Stomach (tissue), 9 donors: ENCODE results near the gene YPEL4. TPM values are rescaled to one million over a fixed set of nuclear protein-coding genes. Genes with fewer than 3 reads are reported as not detected.
A peak's percentile ranks its signal among the peaks of the same experiment; 100 is the strongest.

Experiments
- DNase-seq, 2 donors: peaks; one replicate each; pipeline versions ENCODE4 v3.0.0 to v3.0.0-alpha.2; 2013 to 2019
- H3K27ac ChIP-seq, 5 donors: fragments of 200-600 bp in 4 of 5; sonication (generic) in 4 of 5; one replicate each; pipeline ENCODE4 v1.5.1; 2013 to 2019; ENCODE audit warnings: mild to moderate bottlenecking in 1 of 5, moderate library complexity in 1 of 5
- H3K27me3 ChIP-seq, 3 donors: fragments of 200-600 bp; sonication (generic); one replicate each; pipeline ENCODE4 v1.5.1; 2017 to 2019; ENCODE audit warnings: mixed run types in 1 of 3
- H3K36me3 ChIP-seq, 4 donors: fragments of 200-600 bp; sonication (generic); 1 replicate in 3 of 4; 2 replicates in 1 of 4; pipeline ENCODE4 v1.5.1; 2016 to 2019
- H3K4me1 ChIP-seq, 4 donors: fragments of 200-600 bp; sonication (generic); one replicate each; pipeline ENCODE4 v1.5.1; 2016 to 2019
- H3K4me3 ChIP-seq, 4 donors: fragments of 200-600 bp; sonication (generic) in 3 of 4; one replicate each; pipeline ENCODE4 v1.5.1; 2016 to 2019; ENCODE audit warnings: mild to moderate bottlenecking in 1 of 4
- H3K9me3 ChIP-seq, 4 donors: fragments of 200-600 bp; sonication (generic); one replicate each; pipeline ENCODE4 v1.5.1; 2016 to 2019
- EP300 ChIP-seq: sonication (generic); formaldehyde crosslinking; IDR thresholded peaks from one replicate; pipeline ENCODE4 v1.6.1; 2017; ENCODE audit warnings: antibody characterized with exemption
- POLR2A ChIP-seq, 4 donors: fragments of 450-650 bp; IDR thresholded peaks; one replicate each; pipeline ENCODE4 v1.6.1; 2016; ENCODE audit warnings: antibody characterized with exemption in 4 of 4, control low read depth in 2 of 4, mild to moderate bottlenecking in 1 of 4, moderate library complexity in 1 of 4
- POLR2AphosphoS5 ChIP-seq, 3 donors: sonication (generic); formaldehyde crosslinking; IDR thresholded peaks; one replicate each; pipeline ENCODE4 v1.6.1; 2016; ENCODE audit warnings: antibody characterized with exemption in 3 of 3
- WGBS, 5 donors: extraction: QIAGEN DNeasy Blood & Tissue Kit in 3 of 5; methylation state at CpG; one replicate each; pipeline versions ENCODE4 v1.1.5 to v1.1.7; 2013 to 2018; 5-methylcytosine and 5-hydroxymethylcytosine counted together
- intact Hi-C: fragments of 100-400 bp; cut with DNase I; formaldehyde crosslinking; loops from one replicate; pipeline ENCODE4 v1.15.1; 2023; ENCODE audit warnings: low total_unique reads
- polyA plus RNA-seq, 3 donors: library from polyadenylated mRNA; stranded (reverse); fragments of 200-250 nt; gene quantifications; one replicate each; pipeline ENCODE4 v1.2.3, GENCODE V29; 2013
- total RNA-seq, 5 donors: library from RNA; depleted of rRNA; stranded (reverse); fragments of >200 nt; gene quantifications; one replicate each; pipeline versions ENCODE4 v1.1.0 to v1.2.3, GENCODE V29; 2014 to 2016
- TF ChIP-seq, protein P1 (sequence below), 7 experiments: fragments of 450-650 bp in 4 of 7; fragments of 200-600 bp in 3 of 7; sonication (generic) in 3 of 7; IDR thresholded peaks; one replicate each; pipeline ENCODE4 v1.5.1; 2016 to 2019; ENCODE audit warnings: antibody characterized with exemption in 7 of 7, control low read depth in 2 of 7, mild to moderate bottlenecking in 1 of 7
- donor health status: healthy with polysubstance abuse.
- donor health status: Bipolar disorder and iron deficiency.
- donor health status: healthy.

YPEL4 gene
- total and polyA plus RNA-seq, 8 donors = 0.29 to 3.2 (median 0.68) TPM; not detected in 3

DNA sequence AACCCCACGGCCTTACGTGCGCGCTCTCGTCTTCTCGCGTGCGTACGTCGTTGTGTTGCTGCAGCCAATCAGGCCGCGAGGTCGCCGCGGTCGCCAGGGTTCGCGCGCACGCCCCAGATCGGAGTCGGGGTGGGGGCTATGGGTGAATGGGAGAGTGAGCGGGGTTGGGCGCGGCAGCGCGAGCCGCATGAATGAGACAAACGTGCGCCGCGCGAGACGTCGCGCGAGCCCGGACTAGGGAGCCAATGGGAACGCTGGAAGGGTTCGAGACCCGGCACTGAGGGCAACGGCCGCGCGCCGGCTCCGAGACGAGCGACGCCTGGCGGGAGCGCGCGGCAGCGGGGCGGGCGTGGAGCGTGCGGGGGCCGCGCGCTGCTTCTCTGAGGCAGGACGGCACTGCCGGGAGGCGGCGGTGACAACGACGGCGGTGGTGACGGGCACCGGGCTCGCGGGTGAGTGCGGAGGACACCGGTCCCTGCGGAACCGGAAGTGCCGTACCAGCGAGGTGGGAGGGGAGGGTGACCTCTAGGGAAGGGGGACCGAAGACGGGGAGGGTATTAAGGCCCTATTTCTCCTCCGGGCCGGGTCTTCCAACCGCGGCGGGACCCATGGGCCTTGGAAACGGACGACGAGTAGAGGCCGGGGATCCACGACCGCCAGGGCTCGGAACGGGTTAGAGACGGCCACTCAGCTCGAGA is 18.2 kb upstream of the YPEL4 start, which contains the start of gene ZDHHC5:
Gene ZDHHC5, plus strand, starts transcription at position 379 of the 698 bp plus-strand sequence. CDS start 4,977 bp downstream, outside the sequence.
- Histone ChIP-seq H3K27ac (peak within 1 kb of the TSS; percentile 90 to 99 (median 98)), H3K4me3 (peak within 1 kb of the TSS; percentile 67 to 97 (median 80)), H3K9me3 (no peaks in the 10 kb centered on the region), H3K27me3 (no peaks in the 10 kb centered on the region), H3K36me3 (peaks cover 9 to 17% (median 15%) of the 10 kb centered on the region in 4 donors), H3K4me1 (peaks cover 17 to 50% (median 38%) of the 10 kb centered on the region in 4 donors)
- peak; percentile 99 to 100 for DNase-seq
- TF ChIP-seq, protein P1, sequence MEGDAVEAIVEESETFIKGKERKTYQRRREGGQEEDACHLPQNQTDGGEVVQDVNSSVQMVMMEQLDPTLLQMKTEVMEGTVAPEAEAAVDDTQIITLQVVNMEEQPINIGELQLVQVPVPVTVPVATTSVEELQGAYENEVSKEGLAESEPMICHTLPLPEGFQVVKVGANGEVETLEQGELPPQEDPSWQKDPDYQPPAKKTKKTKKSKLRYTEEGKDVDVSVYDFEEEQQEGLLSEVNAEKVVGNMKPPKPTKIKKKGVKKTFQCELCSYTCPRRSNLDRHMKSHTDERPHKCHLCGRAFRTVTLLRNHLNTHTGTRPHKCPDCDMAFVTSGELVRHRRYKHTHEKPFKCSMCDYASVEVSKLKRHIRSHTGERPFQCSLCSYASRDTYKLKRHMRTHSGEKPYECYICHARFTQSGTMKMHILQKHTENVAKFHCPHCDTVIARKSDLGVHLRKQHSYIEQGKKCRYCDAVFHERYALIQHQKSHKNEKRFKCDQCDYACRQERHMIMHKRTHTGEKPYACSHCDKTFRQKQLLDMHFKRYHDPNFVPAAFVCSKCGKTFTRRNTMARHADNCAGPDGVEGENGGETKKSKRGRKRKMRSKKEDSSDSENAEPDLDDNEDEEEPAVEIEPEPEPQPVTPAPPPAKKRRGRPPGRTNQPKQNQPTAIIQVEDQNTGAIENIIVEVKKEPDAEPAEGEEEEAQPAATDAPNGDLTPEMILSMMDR (IDR thresholded peaks at IDR 0.05) = peak in 4 of 7 experiments; percentile 19 to 78 (median 51)
- TF ChIP-seq POLR2A (IDR thresholded peaks at IDR 0.05) (peak in 1 of 4 donors; percentile 62), EP300 (peak; percentile 23), POLR2AphosphoS5 (IDR thresholded peaks at IDR 0.05) (peak; percentile 65 to 91 (median 83))
- intact Hi-C loops = no loop called here
- 0 to 1% (median 0%) methylated on average over 60 to 96 of the region's 96 CpGs for WGBS, 5 donors

DNA sequence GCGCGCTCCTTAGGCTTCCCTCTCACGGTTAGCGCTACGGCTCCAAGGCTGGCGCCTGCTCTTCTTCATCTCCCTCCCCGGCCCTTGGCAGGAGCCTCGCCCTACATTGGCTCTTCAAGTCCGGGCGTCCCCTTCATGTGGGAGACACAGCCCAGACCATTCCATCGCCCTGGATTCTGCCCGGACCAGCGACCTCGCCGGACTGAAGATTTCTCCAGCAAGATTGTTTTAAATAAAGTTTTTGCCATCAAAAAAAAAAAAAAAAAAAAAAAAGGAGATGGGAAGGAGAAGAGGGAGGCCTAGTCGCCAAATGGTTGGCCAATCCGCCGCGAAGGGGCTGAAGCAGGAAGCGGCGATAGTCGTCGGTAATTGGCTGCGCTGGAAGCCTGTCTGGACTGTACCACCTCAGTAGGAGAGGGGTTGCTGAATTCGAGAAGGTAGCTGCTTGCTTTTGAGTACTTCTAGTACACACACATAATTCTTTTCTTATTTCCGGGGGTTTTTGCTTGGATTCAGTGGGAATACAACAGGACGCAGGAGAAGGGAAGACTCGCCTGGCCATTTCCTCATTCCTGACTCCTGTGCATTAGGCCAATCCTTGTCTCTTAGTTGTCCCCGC is 17.5 kb upstream of the YPEL4 start:
- peak; percentile 97 to 99 for DNase-seq
- peak overlapping the region; percentile 67 to 97 (median 80) for H3K4me3 ChIP-seq
- H3K27me3 ChIP-seq = no peaks in the 10 kb centered on the region
- H3K36me3 ChIP-seq = peaks cover 5 to 17% (median 15%) of the 10 kb centered on the region in 4 donors
- H3K27ac ChIP-seq = peak overlapping the region; percentile 90 to 99 (median 98)
- WGBS, 5 donors = 0 to 1% (median 0%) methylated on average over 29 of the region's 29 CpGs
- intact Hi-C loops = no loop called here
- H3K9me3 ChIP-seq = no peaks in the 10 kb centered on the region
- H3K4me1 ChIP-seq = peaks cover 17 to 45% (median 37%) of the 10 kb centered on the region in 4 donors
- TF ChIP-seq, protein P1 (IDR thresholded peaks at IDR 0.05) = no peak
- peak in 1 of 4 donors; percentile 27 for TF ChIP-seq POLR2A (IDR thresholded peaks at IDR 0.05)
- TF ChIP-seq POLR2AphosphoS5 (IDR thresholded peaks at IDR 0.05) = peak in 2 of 3 donors; percentile 16 to 20
- TF ChIP-seq EP300 = no peak

DNA sequence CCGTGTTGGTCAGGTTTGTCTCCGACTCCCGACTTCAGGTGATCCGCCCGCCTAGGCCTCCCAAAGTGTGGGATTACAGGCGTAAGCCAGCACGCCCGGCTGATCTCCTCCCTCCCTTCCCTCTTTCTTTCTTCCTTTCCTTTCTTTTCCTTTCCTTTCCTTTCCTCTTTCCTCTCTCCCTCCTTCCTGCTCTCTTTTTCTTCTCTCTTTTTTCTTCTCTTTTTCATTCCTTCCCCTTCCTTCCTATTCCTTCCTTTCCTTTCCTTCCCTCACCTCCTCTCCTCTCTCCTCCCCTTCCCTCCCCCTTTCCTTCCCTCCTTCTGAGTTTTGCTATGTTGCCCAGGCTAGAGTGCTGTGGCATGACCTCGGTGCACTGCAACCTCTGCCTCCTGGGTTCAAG is 14.3 kb upstream of the YPEL4 start:
- no peak overlapping the region for H3K4me3 ChIP-seq
- DNase-seq = no peak
- intact Hi-C loops = no loop called here
- H3K27me3 ChIP-seq = no peaks in the 10 kb centered on the region
- WGBS, 5 donors = 78 to 86% (median 81%) methylated on average over 9 of the region's 9 CpGs
- H3K36me3 ChIP-seq = peaks cover 27 to 42% (median 41%) of the 10 kb centered on the region in 4 donors
- H3K9me3 ChIP-seq = no peaks in the 10 kb centered on the region
- TF ChIP-seq POLR2AphosphoS5 (IDR thresholded peaks at IDR 0.05) = no peak
- TF ChIP-seq EP300 = no peak
- TF ChIP-seq, protein P1 (IDR thresholded peaks at IDR 0.05) = no peak
- no peak for TF ChIP-seq POLR2A (IDR thresholded peaks at IDR 0.05)
- H3K27ac ChIP-seq = no peak overlapping the region
- peaks cover 3 to 33% (median 26%) of the 10 kb centered on the region in 4 donors for H3K4me1 ChIP-seq

DNA sequence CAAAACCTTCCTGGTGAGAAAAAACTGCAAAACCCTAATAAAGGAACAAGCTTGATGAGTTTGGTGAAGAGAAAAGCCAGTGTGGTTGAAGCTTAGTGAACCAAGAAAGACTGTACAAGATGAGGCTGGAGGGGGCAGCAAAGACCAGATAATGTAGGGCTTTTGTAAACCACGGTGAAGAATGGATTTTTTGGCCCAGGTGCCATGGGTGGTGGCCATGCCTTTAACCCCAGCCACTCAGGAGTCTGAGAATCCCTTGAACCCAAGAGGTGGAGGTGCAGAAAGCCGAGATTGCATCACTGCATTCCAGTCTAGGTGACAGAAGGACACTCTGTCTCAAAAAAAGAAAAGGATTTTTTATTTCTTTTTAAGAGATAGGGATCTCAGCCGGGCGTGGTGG is 13.2 kb upstream of the YPEL4 start:
- intact Hi-C loops = no loop called here
- TF ChIP-seq, protein P1 (IDR thresholded peaks at IDR 0.05) = no peak
- TF ChIP-seq POLR2AphosphoS5 (IDR thresholded peaks at IDR 0.05) = no peak
- TF ChIP-seq POLR2A (IDR thresholded peaks at IDR 0.05) = no peak
- TF ChIP-seq EP300 = no peak
- H3K36me3 ChIP-seq = peaks cover 27 to 43% (median 42%) of the 10 kb centered on the region in 4 donors
- H3K9me3 ChIP-seq = no peaks in the 10 kb centered on the region
- DNase-seq = no peak
- peaks cover 7 to 42% (median 33%) of the 10 kb centered on the region in 4 donors for H3K4me1 ChIP-seq
- 61 to 71% (median 69%) methylated on average over 4 of the region's 4 CpGs for WGBS, 5 donors
- no peak overlapping the region for H3K27ac ChIP-seq
- no peaks in the 10 kb centered on the region for H3K27me3 ChIP-seq
- no peak overlapping the region for H3K4me3 ChIP-seq
